Liver (tissue), 9 donors: ENCODE measurements around the gene HUNK. TPM values are rescaled to one million over a fixed set of nuclear protein-coding genes. Genes with fewer than 3 reads are reported as not detected.

Experiments used
- DNase-seq: peaks from one replicate; pipeline ENCODE4 v3.0.0-alpha.2; 2017; ENCODE audit warnings: low spot score
- H3K27ac ChIP-seq, 2 donors: one replicate each; pipeline ENCODE4 v1.7.0; 2013; ENCODE audit warnings: inconsistent platforms in 2 of 2, low read length in 2 of 2, control low read depth in 1 of 2, low read depth in 1 of 2, mild to moderate bottlenecking in 1 of 2
- H3K27me3 ChIP-seq, 4 donors: one replicate each; pipeline versions ENCODE4 v1.6.1 to v1.7.0; 2013; ENCODE audit warnings: low read length in 3 of 4, inconsistent platforms in 1 of 4, mild to moderate bottlenecking in 1 of 4, moderate library complexity in 1 of 4; ENCODE audit not compliant: control insufficient read depth in 4 of 4, insufficient read depth in 4 of 4
- H3K36me3 ChIP-seq, 4 donors: one replicate each; pipeline versions ENCODE4 v1.6.1 to v1.7.0; 2013; ENCODE audit warnings: low read length in 3 of 4, mild to moderate bottlenecking in 3 of 4, low read depth in 1 of 4, moderate library complexity in 1 of 4; ENCODE audit not compliant: control insufficient read depth in 4 of 4, insufficient read depth in 3 of 4
- H3K4me1 ChIP-seq, 4 donors: one replicate each; pipeline versions ENCODE4 v1.6.1 to v1.7.0; 2013; ENCODE audit warnings: low read length in 3 of 4, mild to moderate bottlenecking in 3 of 4, moderate library complexity in 1 of 4; ENCODE audit not compliant: control insufficient read depth in 4 of 4, insufficient read depth in 4 of 4
- H3K4me3 ChIP-seq, 3 donors: one replicate each; pipeline versions ENCODE4 v1.6.1 to v1.7.0; 2013; ENCODE audit warnings: low read length in 3 of 3, control low read depth in 1 of 3, low read depth in 1 of 3, mild to moderate bottlenecking in 1 of 3
- H3K9ac ChIP-seq, 2 donors: one replicate each; pipeline ENCODE4 v1.7.0; 2013; ENCODE audit warnings: low read length in 2 of 2, mild to moderate bottlenecking in 2 of 2, moderate library complexity in 2 of 2, control low read depth in 1 of 2, low read depth in 1 of 2
- H3K9me3 ChIP-seq, 4 donors: one replicate each; pipeline versions ENCODE4 v1.6.1 to v1.7.0; 2013; ENCODE audit warnings: low read length in 3 of 4; ENCODE audit not compliant: control insufficient read depth in 4 of 4
- CTCF ChIP-seq: fragments of 150-350 bp; IDR thresholded peaks from 2 replicates; pipeline ENCODE4 v1.5.1; 2017; ENCODE audit warnings: improper control_type of control experiment, low read depth, low read length; ENCODE audit not compliant: missing input control
- EGR1 ChIP-seq, 2 donors: IDR thresholded peaks; 2 replicates each; pipeline ENCODE4 v1.6.1; 2016 to 2018; ENCODE audit warnings: antibody characterized with exemption in 2 of 2, low read depth in 2 of 2
- FOXA1 ChIP-seq: IDR thresholded peaks from 2 replicates; pipeline ENCODE4 v1.6.1; 2016; ENCODE audit warnings: antibody characterized with exemption
- FOXA2 ChIP-seq: IDR thresholded peaks from 2 replicates; pipeline ENCODE4 v1.6.1; 2016; ENCODE audit warnings: antibody characterized with exemption
- GABPA ChIP-seq, 2 donors: IDR thresholded peaks in 1 of 2; conservative IDR thresholded peaks in 1 of 2; 2 replicates each; pipeline ENCODE4 v1.6.1; 2016; ENCODE audit warnings: antibody characterized with exemption in 2 of 2, mild to moderate bottlenecking in 1 of 2, moderate library complexity in 1 of 2
- HNF4A ChIP-seq, 2 donors: conservative IDR thresholded peaks; 2 replicates each; pipeline ENCODE4 v1.6.1; 2016; ENCODE audit warnings: antibody characterized with exemption in 2 of 2, mild to moderate bottlenecking in 2 of 2
- HNF4G ChIP-seq: IDR thresholded peaks from 2 replicates; pipeline ENCODE4 v1.6.1; 2016; ENCODE audit warnings: antibody characterized with exemption
- JUND ChIP-seq, 2 donors: IDR thresholded peaks; 2 replicates each; pipeline ENCODE4 v1.6.1; 2016; ENCODE audit warnings: antibody characterized with exemption in 2 of 2
- NR2F2 ChIP-seq: IDR thresholded peaks from 2 replicates; pipeline ENCODE4 v1.6.1; 2016; ENCODE audit warnings: antibody characterized with exemption
- RAD21 ChIP-seq, 2 donors: IDR thresholded peaks; 2 replicates each; pipeline ENCODE4 v1.6.1; 2016; ENCODE audit warnings: antibody characterized with exemption in 2 of 2, mild to moderate bottlenecking in 2 of 2
- REST ChIP-seq: IDR thresholded peaks from 2 replicates; pipeline ENCODE4 v1.6.1; 2016; ENCODE audit warnings: antibody characterized with exemption, mild to moderate bottlenecking
- RXRA ChIP-seq, 2 donors: IDR thresholded peaks; 2 replicates each; pipeline ENCODE4 v1.6.1; 2017 to 2018; ENCODE audit warnings: antibody characterized with exemption in 2 of 2, mild to moderate bottlenecking in 1 of 2
- SP1 ChIP-seq: IDR thresholded peaks from 2 replicates; pipeline ENCODE4 v1.6.1; 2018; ENCODE audit warnings: antibody characterized with exemption, mild to moderate bottlenecking
- TAF1 ChIP-seq: conservative IDR thresholded peaks from 2 replicates; pipeline ENCODE4 v1.6.1; 2016; ENCODE audit warnings: antibody characterized with exemption, mild to moderate bottlenecking
- YY1 ChIP-seq: IDR thresholded peaks from 2 replicates; pipeline ENCODE4 v1.6.1; 2016; ENCODE audit warnings: antibody characterized with exemption, mild to moderate bottlenecking
- WGBS: extraction: QIAGEN DNeasy Blood & Tissue Kit; methylation state at CpG from one replicate; pipeline ENCODE4 v1.1.7; 2013; 5-methylcytosine and 5-hydroxymethylcytosine counted together
- polyA plus RNA-seq, 2 donors: library from polyadenylated mRNA; stranded (reverse) in 1 of 2; unstranded in 1 of 2; fragments of 200-250 nt in 1 of 2; fragments of >200 nt in 1 of 2; fragmentation: Nextera tagmentation in 1 of 2; extraction: Ambion mirVana in 1 of 2; gene quantifications; one replicate each; pipeline versions ENCODE4 v1.2.1 to v1.2.3, GENCODE V29; 2013 to 2015
- total RNA-seq, 2 donors: library from RNA; depleted of rRNA; stranded (reverse); fragments of >200 nt; gene quantifications; one replicate each; pipeline ENCODE4 v1.2.3, GENCODE V29; 2014
- TF ChIP-seq, protein P1 (sequence below): IDR thresholded peaks from 2 replicates; pipeline ENCODE4 v1.6.1; 2016; ENCODE audit warnings: antibody characterized with exemption
- TF ChIP-seq, protein P2 (sequence below): IDR thresholded peaks from 2 replicates; pipeline ENCODE4 v1.6.1; 2016; ENCODE audit warnings: antibody characterized with exemption
- TF ChIP-seq, protein P3 (sequence below): IDR thresholded peaks from 2 replicates; pipeline ENCODE4 v1.6.1; 2016; ENCODE audit warnings: antibody characterized with exemption
- donor health status: healthy.
- donor health status: healthy.
- donor health status: healthy.
- donor health status: healthy.
- donor health status: healthy.

HUNK gene
- total and polyA plus RNA-seq, 4 donors, result 0.11 to 0.92 (median 0.30) TPM

GRCh38 chr21:31886915-31887314 lies 14.1 kb downstream of the HUNK start:
- no peak overlapping the region for H3K9ac ChIP-seq
- no peaks in the 10 kb centered on the region for H3K27me3 ChIP-seq
- 90% methylated on average over 5 of the region's 5 CpGs for WGBS
- H3K4me3 ChIP-seq, result no peak overlapping the region
- H3K36me3 ChIP-seq, result no peaks in the 10 kb centered on the region
- TF ChIP-seq CTCF (no peak), HNF4A (conservative IDR thresholded peaks at IDR 0.05) (no peak), FOXA2 (no peak), SP1 (no peak), RAD21 (IDR thresholded peaks at IDR 0.05) (no peak), HNF4G (no peak), EGR1 (IDR thresholded peaks at IDR 0.05; ENCODE audit: low read depth in 2 of 2) (no peak), NR2F2 (no peak), REST (no peak), JUND (IDR thresholded peaks at IDR 0.05) (no peak), GABPA (IDR thresholded peaks at IDR 0.05 in 1 of 2, conservative IDR thresholded peaks at IDR 0.05 in 1 of 2) (no peak), FOXA1 (no peak), TAF1 (no peak), RXRA (IDR thresholded peaks at IDR 0.05) (no peak), YY1 (no peak)
- TF ChIP-seq, protein P1, sequence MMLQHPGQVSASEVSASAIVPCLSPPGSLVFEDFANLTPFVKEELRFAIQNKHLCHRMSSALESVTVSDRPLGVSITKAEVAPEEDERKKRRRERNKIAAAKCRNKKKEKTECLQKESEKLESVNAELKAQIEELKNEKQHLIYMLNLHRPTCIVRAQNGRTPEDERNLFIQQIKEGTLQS, result no peak
- TF ChIP-seq, protein P2, sequence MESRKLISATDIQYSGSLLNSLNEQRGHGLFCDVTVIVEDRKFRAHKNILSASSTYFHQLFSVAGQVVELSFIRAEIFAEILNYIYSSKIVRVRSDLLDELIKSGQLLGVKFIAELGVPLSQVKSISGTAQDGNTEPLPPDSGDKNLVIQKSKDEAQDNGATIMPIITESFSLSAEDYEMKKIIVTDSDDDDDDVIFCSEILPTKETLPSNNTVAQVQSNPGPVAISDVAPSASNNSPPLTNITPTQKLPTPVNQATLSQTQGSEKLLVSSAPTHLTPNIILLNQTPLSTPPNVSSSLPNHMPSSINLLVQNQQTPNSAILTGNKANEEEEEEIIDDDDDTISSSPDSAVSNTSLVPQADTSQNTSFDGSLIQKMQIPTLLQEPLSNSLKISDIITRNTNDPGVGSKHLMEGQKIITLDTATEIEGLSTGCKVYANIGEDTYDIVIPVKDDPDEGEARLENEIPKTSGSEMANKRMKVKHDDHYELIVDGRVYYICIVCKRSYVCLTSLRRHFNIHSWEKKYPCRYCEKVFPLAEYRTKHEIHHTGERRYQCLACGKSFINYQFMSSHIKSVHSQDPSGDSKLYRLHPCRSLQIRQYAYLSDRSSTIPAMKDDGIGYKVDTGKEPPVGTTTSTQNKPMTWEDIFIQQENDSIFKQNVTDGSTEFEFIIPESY, result no peak
- TF ChIP-seq, protein P3, sequence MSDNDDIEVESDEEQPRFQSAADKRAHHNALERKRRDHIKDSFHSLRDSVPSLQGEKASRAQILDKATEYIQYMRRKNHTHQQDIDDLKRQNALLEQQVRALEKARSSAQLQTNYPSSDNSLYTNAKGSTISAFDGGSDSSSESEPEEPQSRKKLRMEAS, result no peak
- H3K9me3 ChIP-seq, result peaks cover 0 to 1% (median 0%) of the 10 kb centered on the region in 4 donors
- H3K27ac ChIP-seq, result no peak overlapping the region
- no peak for DNase-seq
- H3K4me1 ChIP-seq, result peaks cover 0 to 6% (median 0%) of the 10 kb centered on the region in 4 donors
